Endometrium (tissue), 2 donors: Measurements from ENCODE around the gene NFIX.

Experiments
- FAIRE-seq: peaks from 2 replicates; lab custom pipeline; 2012; peaks lifted over from hg19 to GRCh38; lab: Jason Lieb, UNC
- donor health status: control.
- donor health status: control.

The NFIX gene

GRCh38 chr19:13130886-13131490 is 135.7 kb downstream of the NFIX start:
- FAIRE-seq: no peak

GRCh38 chr19:13132471-13133180 is 137.4 kb downstream of the NFIX start:
- FAIRE-seq: no peak

- FAIRE-seq: no peak
Measured at GRCh38 chr19:13133241-13133870, 138.1 kb downstream of the NFIX start.

GRCh38 chr19:13134626-13135025 is 139.4 kb downstream of the NFIX start:
- FAIRE-seq: no peak

GRCh38 chr19:13135068-13136062 is 140.1 kb downstream of the NFIX start:
- no peak for FAIRE-seq

- no peak for FAIRE-seq
Measured at GRCh38 chr19:13137290-13137794, 142.1 kb downstream of the NFIX start.

GRCh38 chr19:13138171-13138915 is 143.1 kb downstream of the NFIX start:
- no peak for FAIRE-seq

GRCh38 chr19:13138916-13139198 is 143.6 kb downstream of the NFIX start:
- no peak for FAIRE-seq

GRCh38 chr19:13139633-13140311 is 144.5 kb downstream of the NFIX start:
- no peak for FAIRE-seq

- no peak for FAIRE-seq
Measured at GRCh38 chr19:13146763-13147563, 151.7 kb downstream of the NFIX start.
